ENCODE results near the gene ZMYM4.
"Not testable (repeated sequence)": the region's sequence is repeated elsewhere in the genome, so short reads cannot be mapped to it uniquely, and the experiment has no call there.

The ZMYM4 gene

GRCh38 chr1:35268282-35269200 lies at the start of gene ZMYM4:
Gene ZMYM4, plus strand, starts transcription at chr1:35268709. Its CDS starts 338 bp downstream, at chr1:35269047.
- peak; percentile 63 to 93 for DNase-seq

GRCh38 chr1:35220976-35221375 lies 47.5 kb upstream of the ZMYM4 start:
- peak in 1 of 2 donors; percentile 22 for DNase-seq

GRCh38 chr1:35222322-35223083 lies 46.0 kb upstream of the ZMYM4 start:
- DNase-seq, result no peak

- DNase-seq, result no peak
Observed at GRCh38 chr1:35223084-35223630, 45.4 kb upstream of the ZMYM4 start.

- no peak for DNase-seq
Observed at GRCh38 chr1:35226546-35226945, 42.0 kb upstream of the ZMYM4 start.

GRCh38 chr1:35229587-35230360 lies 38.7 kb upstream of the ZMYM4 start:
- DNase-seq, result no peak

- no peak for DNase-seq
Observed at GRCh38 chr1:35231287-35231686, 37.2 kb upstream of the ZMYM4 start.

GRCh38 chr1:35236772-35237171 lies 31.7 kb upstream of the ZMYM4 start:
- DNase-seq, result not testable (repeated sequence)

GRCh38 chr1:35243691-35244090 lies 24.8 kb upstream of the ZMYM4 start:
- peak in 1 of 2 donors; percentile 56 for DNase-seq

- no peak for DNase-seq
Observed at GRCh38 chr1:35247256-35247655, 21.3 kb upstream of the ZMYM4 start.

- DNase-seq, result no peak
Observed at GRCh38 chr1:35253941-35254340, 14.6 kb upstream of the ZMYM4 start.

- no peak for DNase-seq
Observed at GRCh38 chr1:35255276-35255675, 13.2 kb upstream of the ZMYM4 start.

- DNase-seq, result no peak
Observed at GRCh38 chr1:35259561-35259960, 8.9 kb upstream of the ZMYM4 start.

GRCh38 chr1:35261412-35262120 lies 6.9 kb upstream of the ZMYM4 start:
- no peak for DNase-seq

- no peak for DNase-seq
Observed at GRCh38 chr1:35264035-35264434, 4.5 kb upstream of the ZMYM4 start.

- DNase-seq, result peak in 1 of 2 donors; percentile 73
Observed at GRCh38 chr1:35264871-35265270, 3.6 kb upstream of the ZMYM4 start.

GRCh38 chr1:35266306-35266705 lies 2.2 kb upstream of the ZMYM4 start:
- DNase-seq, result no peak

GRCh38 chr1:35269201-35269988 lies 886 bp downstream of the ZMYM4 start:
- DNase-seq, result no peak

GRCh38 chr1:35269989-35270289 lies 1.4 kb downstream of the ZMYM4 start:
- no peak for DNase-seq

- DNase-seq, result no peak
Observed at GRCh38 chr1:35270836-35271235, 2.3 kb downstream of the ZMYM4 start.

GRCh38 chr1:35274197-35274596 lies 5.7 kb downstream of the ZMYM4 start:
- DNase-seq, result no peak
